Right lobe of liver (tissue), 6 donors: ENCODE measurements around the gene ZNG1F. TPM values are rescaled to one million over a fixed set of nuclear protein-coding genes. Genes with fewer than 3 reads are reported as not detected.
"Not testable (repeated sequence)": the region's sequence is repeated elsewhere in the genome, so short reads cannot be mapped to it uniquely, and the experiment has no call there.

Experiments used
- ATAC-seq, 4 donors: fragments of 200-7000 bp; cut with Tn5 transposase; one replicate each; pipeline ENCODE4 v1.9.1; 2020; ENCODE audit warnings: mild to moderate bottlenecking in 4 of 4, moderate library complexity in 4 of 4
- DNase-seq, 3 donors: peaks; one replicate each; pipeline ENCODE4 v3.0.0-alpha.2; 2020
- H3K27ac ChIP-seq, 3 donors: fragments of 200-600 bp; one replicate each; pipeline ENCODE4 v1.8.0; 2022
- H3K27me3 ChIP-seq, 2 donors: fragments of 200-600 bp; one replicate each; pipeline ENCODE4 v1.8.0; 2022
- H3K36me3 ChIP-seq, 4 donors: fragments of 200-600 bp; sonication (generic) in 1 of 4; one replicate each; pipeline versions ENCODE4 v1.5.1 to v1.8.0; 2017 to 2022; ENCODE audit warnings: control low read depth in 1 of 4
- H3K4me1 ChIP-seq, 4 donors: fragments of 200-600 bp; sonication (generic) in 1 of 4; one replicate each; pipeline versions ENCODE4 v1.5.1 to v1.8.0; 2017 to 2022; ENCODE audit warnings: control low read depth in 1 of 4
- H3K4me3 ChIP-seq, 3 donors: fragments of 200-600 bp; one replicate each; pipeline ENCODE4 v1.8.0; 2022
- H3K9me3 ChIP-seq, 4 donors: fragments of 200-600 bp; sonication (generic) in 1 of 4; one replicate each; pipeline versions ENCODE4 v1.5.1 to v1.8.0; 2017 to 2022; ENCODE audit warnings: control low read depth in 1 of 4
- CTCF ChIP-seq, 4 donors: fragments of 200-600 bp in 3 of 4; fragments of 450-650 bp in 1 of 4; IDR thresholded peaks; one replicate each; pipeline versions ENCODE4 v1.5.1 to v1.8.0; 2016 to 2022; ENCODE audit warnings: antibody characterized with exemption in 4 of 4, mild to moderate bottlenecking in 2 of 4
- POLR2A ChIP-seq: fragments of 450-650 bp; IDR thresholded peaks from one replicate; pipeline ENCODE4 v1.6.1; 2017; ENCODE audit warnings: antibody characterized with exemption, mild to moderate bottlenecking
- WGBS: methylation state at CpG from one replicate; pipeline ENCODE4 v1.1.6; 2018; ENCODE audit warnings: low coverage, low lambda C conversion rate; ENCODE audit not compliant: insufficient coverage; ENCODE audit errors: missing lambda C conversion rate; 5-methylcytosine and 5-hydroxymethylcytosine counted together
- intact Hi-C, 2 donors: fragments of 100-400 bp; cut with DNase I; formaldehyde crosslinking; loops; one replicate each; pipeline versions ENCODE4 v1.11.2 to v1.14.1; 2022
- total RNA-seq, 6 experiments: library from RNA; depleted of rRNA in 2 of 6; stranded (reverse); fragments of >200 nt in 2 of 6; fragmentation: NEBNext Ultra II Directional in 3 of 6; extraction: Animal tissue kit (Norgen Biotek cat#: 25700) in 3 of 6; gene quantifications; one replicate each; pipeline versions ENCODE4 v1.1.0 to v1.2.4, GENCODE V29; 2016 to 2023
- donor health status: DM: no; HTN: yes; CAD: no.
- donor health status: DM: no; HTN: no; CAD: no.
- donor health status: DM: no; HTN: no; CAD: no.
- donor health status: DM: no; HTN: yes; CAD: no.
- donor health status: DM: no; HTN: yes; CAD: no.

The ZNG1F gene
- total RNA-seq, 6 experiments from 2014 or later = 2.3 to 16.7 (median 4.8) TPM

DNA sequence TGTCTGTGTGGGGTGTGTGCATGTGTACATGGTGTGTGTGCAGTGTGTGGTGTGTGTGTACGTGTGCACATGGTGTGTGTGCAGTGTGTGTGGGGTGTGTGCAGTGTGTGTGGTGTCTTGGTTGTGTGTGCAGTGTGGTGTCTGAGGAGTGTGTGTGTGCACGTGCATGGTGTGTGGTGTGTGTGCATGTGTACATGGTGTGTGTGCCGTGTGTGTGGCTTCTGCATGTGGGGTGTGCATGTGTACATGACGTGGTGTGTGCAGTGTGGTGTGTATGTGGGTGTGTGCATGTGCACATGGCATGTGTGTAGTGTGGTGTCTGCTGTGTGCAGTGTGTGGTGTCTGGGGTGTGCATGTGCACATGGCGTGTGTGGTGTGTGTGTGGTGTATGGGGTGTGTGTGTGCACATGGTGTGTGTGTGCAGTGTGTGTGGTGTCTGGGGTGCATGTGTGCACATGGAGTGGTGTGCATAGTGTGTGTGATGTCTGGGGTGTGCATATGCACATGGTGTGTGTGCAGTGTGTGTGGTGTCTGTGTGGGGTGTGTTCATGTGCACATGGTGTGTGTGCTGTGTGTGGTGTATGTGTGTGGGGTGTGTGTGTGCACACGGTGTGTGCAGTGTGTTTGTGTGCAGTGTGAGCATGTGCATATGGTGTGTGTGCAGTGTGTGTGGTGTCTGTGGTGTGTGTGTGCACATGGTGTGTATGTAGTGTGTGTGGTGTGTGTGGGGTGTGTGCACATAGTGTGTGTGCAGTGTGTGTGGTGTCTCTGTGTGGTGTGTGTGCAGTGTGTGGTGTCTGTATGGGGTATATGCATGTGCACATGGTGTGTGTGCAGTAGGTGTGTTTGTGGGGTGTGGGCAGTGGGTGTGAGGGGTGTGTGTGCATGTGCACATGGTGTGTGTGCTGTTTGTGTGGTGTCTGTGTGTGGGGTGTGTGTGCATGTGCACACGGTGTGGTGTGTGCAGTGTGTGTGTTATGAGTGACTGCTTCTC lies 40.6 kb upstream of the ZNG1F start:
- no peak overlapping the region for H3K27ac ChIP-seq
- H3K27me3 ChIP-seq = no peaks in the 10 kb centered on the region
- intact Hi-C loops = no loop called here
- TF ChIP-seq CTCF (IDR thresholded peaks at IDR 0.05) = no peak
- no peak for TF ChIP-seq POLR2A
- H3K36me3 ChIP-seq = no peaks in the 10 kb centered on the region
- peak in 2 of 3 donors; percentile 53 to 69 for DNase-seq
- 45% methylated on average over 7 of the region's 7 CpGs for WGBS
- no peak overlapping the region for H3K4me3 ChIP-seq
- ATAC-seq = peak; percentile 64 to 86 (median 66)
- no peaks in the 10 kb centered on the region for H3K9me3 ChIP-seq
- H3K4me1 ChIP-seq = no peaks in the 10 kb centered on the region

GRCh38 chr9:41219831-41220230 lies 30.7 kb upstream of the ZNG1F start:
- H3K36me3 ChIP-seq, DNase-seq, H3K27ac ChIP-seq, ATAC-seq, H3K4me1 ChIP-seq, H3K9me3 ChIP-seq, H3K27me3 ChIP-seq, intact Hi-C loops, H3K4me3 ChIP-seq: not testable (repeated sequence)
- 65% methylated on average over 2 of the region's 4 CpGs for WGBS

DNA sequence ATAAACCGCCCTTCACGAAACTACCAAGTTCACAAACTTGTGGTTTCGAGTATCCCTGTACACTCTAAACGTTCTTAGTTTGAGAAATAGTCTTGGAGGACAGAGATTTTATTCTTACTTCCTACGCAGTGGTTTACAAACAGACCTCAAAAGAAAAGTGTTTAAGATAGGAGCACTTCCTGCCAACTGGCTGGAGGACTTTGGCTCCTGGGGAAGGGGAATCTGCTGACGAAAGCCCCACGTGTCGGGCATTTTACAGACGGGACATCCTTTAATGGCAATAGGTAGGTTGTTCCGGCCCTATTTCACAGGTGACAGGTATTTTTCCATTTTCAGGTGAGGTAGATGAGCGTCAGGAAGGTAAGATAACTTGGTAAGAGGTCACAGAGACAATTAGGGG lies 678 bp downstream of the ZNG1F start:
- H3K27ac ChIP-seq, H3K36me3 ChIP-seq, H3K4me1 ChIP-seq, H3K4me3 ChIP-seq, H3K27me3 ChIP-seq, DNase-seq, H3K9me3 ChIP-seq, intact Hi-C loops: not testable (repeated sequence)
- WGBS = no CpG with 5 or more reads among the region's 11 CpGs
- peak in 2 of 4 donors; percentile 64 to 65 for ATAC-seq

- DNase-seq, H3K36me3 ChIP-seq, H3K4me1 ChIP-seq, H3K27ac ChIP-seq, intact Hi-C loops, ATAC-seq, H3K9me3 ChIP-seq, H3K27me3 ChIP-seq, H3K4me3 ChIP-seq: not testable (repeated sequence)
- 34% methylated on average over 2 of the region's 4 CpGs for WGBS
Measured at GRCh38 chr9:41174994-41175393, 14.1 kb downstream of the ZNG1F start.

DNA sequence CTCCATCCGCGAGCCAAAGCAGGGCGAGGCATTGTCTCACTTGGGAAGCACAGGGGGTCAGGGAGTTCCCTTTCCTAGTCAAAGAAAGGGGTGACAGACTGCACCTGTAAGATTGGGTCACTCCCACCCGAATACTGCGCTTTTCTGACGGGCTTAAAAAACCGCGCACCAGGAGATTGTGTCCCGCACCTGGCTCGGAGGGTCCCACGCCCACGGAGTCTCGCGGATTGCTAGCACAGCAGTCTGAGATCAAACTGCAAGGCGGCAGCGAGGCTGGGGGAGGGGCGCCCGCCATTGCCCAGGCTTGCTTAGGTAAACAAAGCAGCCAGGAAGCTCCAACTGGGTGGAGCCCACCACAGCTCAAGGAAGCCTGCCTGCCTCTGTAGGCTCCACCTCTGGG lies 39.0 kb downstream of the ZNG1F start:
- H3K36me3 ChIP-seq, H3K4me1 ChIP-seq, ATAC-seq, H3K4me3 ChIP-seq, H3K27me3 ChIP-seq, intact Hi-C loops, H3K9me3 ChIP-seq, H3K27ac ChIP-seq: not testable (repeated sequence)
- WGBS = no CpG with 5 or more reads among the region's 18 CpGs
- peak in 2 of 3 donors; percentile 13 to 27 for DNase-seq

- H3K36me3 ChIP-seq, DNase-seq, H3K4me1 ChIP-seq, intact Hi-C loops, H3K4me3 ChIP-seq, H3K27ac ChIP-seq, ATAC-seq, H3K9me3 ChIP-seq, H3K27me3 ChIP-seq: not testable (repeated sequence)
- WGBS = 71% methylated on average over 2 of the region's 2 CpGs
Measured at GRCh38 chr9:41141878-41142277, 47.2 kb downstream of the ZNG1F start.

DNA sequence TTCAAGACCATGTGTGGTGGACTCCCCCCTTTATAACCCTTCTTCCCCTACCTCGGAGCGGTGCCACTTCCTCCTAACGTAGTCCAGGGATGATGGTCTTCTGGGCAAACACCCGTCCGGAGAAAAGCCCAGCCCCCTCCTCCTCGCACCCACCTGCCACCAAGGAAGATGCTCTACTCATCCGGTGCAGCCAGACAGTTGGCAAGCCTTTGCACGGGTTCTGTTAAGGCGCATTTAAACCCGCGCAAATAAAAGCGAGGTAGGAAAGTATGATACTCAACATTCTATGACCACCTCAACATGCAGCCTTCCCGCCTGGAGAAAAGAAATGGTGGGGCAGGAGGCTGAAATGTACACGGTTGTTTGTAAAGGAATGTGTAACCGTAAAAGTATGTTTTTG lies 60.5 kb downstream of the ZNG1F start, which contains the start of gene FOXD4L6:
TSS of gene FOXD4L6 (minus strand) at position 101 of the 400 bp plus-strand sequence. CDS start 298 bp downstream, outside the sequence.
- H3K9me3 ChIP-seq, DNase-seq, H3K4me1 ChIP-seq, H3K27ac ChIP-seq, intact Hi-C loops, ATAC-seq, H3K4me3 ChIP-seq, H3K36me3 ChIP-seq, H3K27me3 ChIP-seq: not testable (repeated sequence)
- no CpG with 5 or more reads among the region's 15 CpGs for WGBS

DNA sequence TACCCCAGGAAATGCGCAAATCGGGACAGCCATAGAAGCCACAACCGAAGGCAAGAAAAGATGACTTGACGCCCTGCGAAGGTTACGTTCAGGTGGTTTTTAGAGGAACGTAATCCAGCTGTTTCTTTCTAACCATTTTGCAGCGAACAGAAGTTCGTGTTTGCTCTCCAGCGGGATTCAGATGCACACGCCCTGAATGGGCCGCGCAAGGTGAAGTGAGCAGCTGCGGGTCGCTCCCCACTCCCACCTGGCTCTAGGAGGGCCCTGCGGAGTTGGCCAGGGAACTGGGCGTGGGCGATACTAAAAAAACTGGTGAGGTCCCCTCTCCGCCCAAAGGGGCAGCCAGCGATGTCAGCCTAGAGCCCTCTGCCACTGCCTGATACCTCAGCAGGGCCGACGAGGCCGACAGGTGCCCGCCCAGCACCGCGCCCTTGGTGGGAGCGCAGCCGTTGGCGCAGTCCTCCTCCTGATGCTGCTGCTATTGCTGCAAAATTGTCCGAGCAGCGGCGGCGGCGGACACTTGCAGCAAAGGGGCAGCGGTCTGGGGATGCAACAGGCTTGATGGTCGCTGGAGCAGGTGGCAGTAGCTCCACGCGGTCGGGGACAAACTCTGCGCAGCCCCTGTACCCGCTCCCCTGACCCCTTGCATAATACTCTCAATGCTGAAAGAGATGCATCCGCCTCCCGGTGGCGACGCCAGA lies 62.2 kb downstream of the ZNG1F start:
- WGBS = no CpG with 5 or more reads among the region's 45 CpGs
- H3K27me3 ChIP-seq, intact Hi-C loops, H3K27ac ChIP-seq, H3K4me1 ChIP-seq, ATAC-seq, H3K36me3 ChIP-seq, H3K9me3 ChIP-seq, DNase-seq, H3K4me3 ChIP-seq: not testable (repeated sequence)

- H3K36me3 ChIP-seq, DNase-seq, ATAC-seq, intact Hi-C loops, H3K27me3 ChIP-seq, H3K27ac ChIP-seq, H3K9me3 ChIP-seq, H3K4me3 ChIP-seq, H3K4me1 ChIP-seq: not testable (repeated sequence)
- 17% methylated on average over 3 of the region's 3 CpGs for WGBS
Measured at GRCh38 chr9:41125936-41126335, 63.2 kb downstream of the ZNG1F start.

- no CpG with 5 or more reads among the region's 21 CpGs for WGBS
- H3K4me3 ChIP-seq, H3K4me1 ChIP-seq, H3K27me3 ChIP-seq, DNase-seq, intact Hi-C loops, H3K9me3 ChIP-seq, H3K36me3 ChIP-seq, H3K27ac ChIP-seq: not testable (repeated sequence)
- peak; percentile 46 to 65 (median 50) for ATAC-seq
Measured at GRCh38 chr9:41125109-41125658, 63.9 kb downstream of the ZNG1F start.
